DOHH2 (cell line): ENCODE data around the gene PCBP3.

Source experiments
- H3F3A ChIP-seq: fragments of 200-600 bp; sonication (generic), shearing (Covaris generic); 2 replicates; pipeline ENCODE4 v1.6.0; 2016; ENCODE audit warnings: antibody characterized with exemption, mild to moderate bottlenecking; ENCODE audit not compliant: control insufficient read depth, insufficient read depth
- H3K27ac ChIP-seq: fragments of 200-600 bp; sonication (generic); 2 replicates; pipeline ENCODE4 v1.5.1; 2014; ENCODE audit warnings: low read depth, mild to moderate bottlenecking, low read length, moderate library complexity
- H3K27me3 ChIP-seq: fragments of 200-600 bp; sonication (generic); 2 replicates; pipeline ENCODE4 v1.6.1; 2014; ENCODE audit warnings: mild to moderate bottlenecking, low read length, mixed read lengths; ENCODE audit not compliant: control insufficient read depth
- H3K36me3 ChIP-seq: fragments of 200-600 bp; sonication (generic); 2 replicates; pipeline ENCODE4 v1.6.1; 2014; ENCODE audit warnings: mild to moderate bottlenecking, low read length, moderate library complexity, mixed read lengths; ENCODE audit not compliant: control insufficient read depth
- H3K4me1 ChIP-seq: fragments of 200-600 bp; sonication (generic); 2 replicates; pipeline ENCODE4 v1.6.1; 2014; ENCODE audit warnings: mild to moderate bottlenecking, low read length, mixed read lengths; ENCODE audit not compliant: control insufficient read depth
- H3K4me2 ChIP-seq: fragments of 200-600 bp; sonication (generic); 2 replicates; pipeline ENCODE4 v1.6.0; 2014; ENCODE audit warnings: mild to moderate bottlenecking, low read length, moderate library complexity
- H3K4me3 ChIP-seq: fragments of 200-600 bp; sonication (generic); 2 replicates; pipeline ENCODE4 v1.5.1; 2014; ENCODE audit warnings: mild to moderate bottlenecking, low read length, mixed read lengths
- H3K79me2 ChIP-seq: fragments of 200-600 bp; sonication (generic); 2 replicates; pipeline ENCODE4 v1.6.1; 2014; ENCODE audit warnings: mild to moderate bottlenecking, low read length, mixed read lengths; ENCODE audit not compliant: control insufficient read depth
- H3K9me2 ChIP-seq: fragments of 200-600 bp; sonication (generic); replicated peaks from 2 replicates; pipeline ENCODE4 v1.6.1; 2014; ENCODE audit warnings: mild to moderate bottlenecking, low read length, mixed read lengths; ENCODE audit not compliant: control insufficient read depth
- H3K9me3 ChIP-seq: fragments of 200-600 bp; sonication (generic); 2 replicates; pipeline ENCODE4 v1.6.1; 2014; ENCODE audit warnings: antibody characterized with exemption, low read length, mixed read lengths; ENCODE audit not compliant: control insufficient read depth, insufficient read depth
- H4K20me1 ChIP-seq: fragments of 200-600 bp; sonication (generic); 2 replicates; pipeline ENCODE4 v1.6.0; 2014; ENCODE audit warnings: low read depth, mild to moderate bottlenecking, antibody characterized with exemption, low read length, moderate library complexity; ENCODE audit not compliant: control insufficient read depth, insufficient read depth
- CTCF ChIP-seq: fragments of 200-600 bp; sonication (generic); IDR thresholded peaks from one replicate; pipeline ENCODE4 v1.5.1; 2014; ENCODE audit warnings: antibody characterized with exemption, mild to moderate bottlenecking, low read depth, low read length; ENCODE audit not compliant: poor library complexity, severe bottlenecking
- EZH2phosphoT487 ChIP-seq: fragments of 200-600 bp; sonication (generic); IDR thresholded peaks from 2 replicates; pipeline ENCODE4 v1.6.1; 2017; ENCODE audit warnings: borderline replicate concordance, mild to moderate bottlenecking, antibody characterized with exemption, low read length, moderate library complexity, mixed read lengths

The PCBP3 gene

GRCh38 chr21:45876381-45877170 lies 233.1 kb downstream of the PCBP3 start:
- Histone ChIP-seq H3K79me2 (no peaks in the 10 kb centered on the region), H4K20me1 (no peaks in the 10 kb centered on the region), H3K4me2 (no peak overlapping the region), H3K4me1 (no peaks in the 10 kb centered on the region), H3K9me3 (no peaks in the 10 kb centered on the region), H3F3A (no peaks in the 10 kb centered on the region), H3K27ac (no peak overlapping the region), H3K27me3 (no peaks in the 10 kb centered on the region), H3K36me3 (no peaks in the 10 kb centered on the region), H3K4me3 (no peak overlapping the region), H3K9me2 (no peaks in the 10 kb centered on the region)
- TF ChIP-seq EZH2phosphoT487 (no peak), CTCF (no peak)

- Histone ChIP-seq H4K20me1 (no peaks in the 10 kb centered on the region), H3K27ac (no peak overlapping the region), H3K4me1 (no peaks in the 10 kb centered on the region), H3K79me2 (no peaks in the 10 kb centered on the region), H3K4me2 (no peak overlapping the region), H3K9me3 (no peaks in the 10 kb centered on the region), H3F3A (no peaks in the 10 kb centered on the region), H3K9me2 (no peaks in the 10 kb centered on the region), H3K36me3 (no peaks in the 10 kb centered on the region), H3K27me3 (no peaks in the 10 kb centered on the region), H3K4me3 (no peak overlapping the region)
- TF ChIP-seq EZH2phosphoT487 (no peak), CTCF (no peak)
These were observed 233.6 kb downstream of the PCBP3 start for GRCh38 chr21:45877171-45877438.

- Histone ChIP-seq H3K27ac (no peak overlapping the region), H3K4me3 (no peak overlapping the region), H3K4me1 (no peaks in the 10 kb centered on the region), H3K36me3 (no peaks in the 10 kb centered on the region), H3K9me3 (no peaks in the 10 kb centered on the region), H3K27me3 (no peaks in the 10 kb centered on the region), H4K20me1 (no peaks in the 10 kb centered on the region), H3F3A (no peaks in the 10 kb centered on the region), H3K79me2 (no peaks in the 10 kb centered on the region), H3K9me2 (no peaks in the 10 kb centered on the region), H3K4me2 (no peak overlapping the region)
- TF ChIP-seq CTCF (no peak), EZH2phosphoT487 (no peak)
These were observed 234.4 kb downstream of the PCBP3 start for GRCh38 chr21:45877821-45878469.
